HG03025 (cell line): ENCODE measurements around the gene EVI2A.
"Not testable (repeated sequence)": the region's sequence is repeated elsewhere in the genome, so short reads cannot be mapped to it uniquely, and the experiment has no call there.

ENCODE experiments used
- ATAC-seq: cut with Tn5 transposase; IDR thresholded peaks from one replicate; pipeline ENCODE4 v1.9.1; 2021; ENCODE audit warnings: mild to moderate bottlenecking, moderate library complexity; ENCODE audit not compliant: unreplicated experiment, low FRiP score

EVI2A gene

GRCh38 chr17:31313982-31314781 lies 7.2 kb downstream of the EVI2A start, which contains the start of gene EVI2B:
Gene EVI2B (minus strand): TSS chr17:31314054. CDS start chr17:31305609, 8,445 bp downstream.
- ATAC-seq = no peak

GRCh38 chr17:31312223-31312622 lies 9.2 kb downstream of the EVI2A start:
- ATAC-seq = not testable (repeated sequence)

GRCh38 chr17:31311526-31311925 lies 9.9 kb downstream of the EVI2A start:
- no peak for ATAC-seq

GRCh38 chr17:31310886-31311285 lies 10.5 kb downstream of the EVI2A start:
- ATAC-seq = no peak

GRCh38 chr17:31310260-31310659 lies 11.2 kb downstream of the EVI2A start:
- no peak for ATAC-seq

- ATAC-seq = no peak
Measured at GRCh38 chr17:31309556-31309955, 11.9 kb downstream of the EVI2A start.

GRCh38 chr17:31308372-31309334 lies 12.8 kb downstream of the EVI2A start:
- no peak for ATAC-seq

GRCh38 chr17:31307640-31308039 lies 13.8 kb downstream of the EVI2A start:
- no peak for ATAC-seq

GRCh38 chr17:31299624-31300023 lies 21.8 kb downstream of the EVI2A start:
- no peak for ATAC-seq

GRCh38 chr17:31297090-31297489 lies 24.3 kb downstream of the EVI2A start, which contains the start of gene OMG:
Gene OMG (minus strand): TSS chr17:31297239. CDS start chr17:31296331, 908 bp downstream.
- no peak for ATAC-seq

GRCh38 chr17:31296142-31296541 lies 25.3 kb downstream of the EVI2A start:
- no peak for ATAC-seq

- no peak for ATAC-seq
Measured at GRCh38 chr17:31295489-31295871, 25.9 kb downstream of the EVI2A start.

GRCh38 chr17:31294820-31295488 lies 26.5 kb downstream of the EVI2A start:
- ATAC-seq = no peak

GRCh38 chr17:31294231-31294630 lies 27.2 kb downstream of the EVI2A start:
- ATAC-seq = no peak

- ATAC-seq = no peak
Measured at GRCh38 chr17:31293581-31293980, 27.8 kb downstream of the EVI2A start.

- ATAC-seq = no peak
Measured at GRCh38 chr17:31291820-31292219, 29.6 kb downstream of the EVI2A start.

- ATAC-seq = no peak
Measured at GRCh38 chr17:31289790-31290189, 31.6 kb downstream of the EVI2A start.

GRCh38 chr17:31287932-31288331 lies 33.5 kb downstream of the EVI2A start:
- not testable (repeated sequence) for ATAC-seq

GRCh38 chr17:31286587-31286986 lies 34.8 kb downstream of the EVI2A start:
- no peak for ATAC-seq

GRCh38 chr17:31283841-31284240 lies 37.6 kb downstream of the EVI2A start:
- ATAC-seq = no peak

GRCh38 chr17:31281061-31281460 lies 40.4 kb downstream of the EVI2A start:
- no peak for ATAC-seq
